Stimulated activated CD4-positive, alpha-beta T cell treated with anti-CD3 and anti-CD28 coated beads, Interleukin-2, amount 100 ng/mL, for 4 hours (primary cell): Measurements from ENCODE around the gene BRF1.

Experiments used
- DNase-seq: peaks from one replicate; pipeline ENCODE4 v3.0.0-alpha.2; 2020; ENCODE audit warnings: low read depth

The BRF1 gene

GRCh38 chr14:105229099-105229655, 71.6 kb downstream of the BRF1 start:
- DNase-seq: no peak

DNA sequence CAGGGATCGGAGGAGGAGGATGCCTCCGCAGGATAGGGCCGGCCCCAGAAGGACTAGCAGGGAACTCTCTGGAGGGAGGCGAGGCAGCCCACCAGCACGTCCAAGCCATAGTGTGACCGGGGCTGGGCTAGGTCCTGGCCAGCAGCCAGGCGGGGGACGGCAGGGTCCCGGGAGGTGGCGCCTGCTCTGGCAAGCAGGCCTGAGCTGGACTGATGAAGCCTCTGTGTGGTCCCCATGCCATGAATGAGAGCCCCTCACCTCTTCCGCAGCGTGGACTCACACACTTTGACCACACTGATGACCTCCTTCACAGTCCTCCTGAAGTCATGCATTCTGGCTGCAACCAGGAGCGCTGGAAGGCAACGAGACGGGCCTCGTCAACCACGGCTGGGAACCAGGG, 72.2 kb downstream of the BRF1 start:
- DNase-seq: no peak

DNA sequence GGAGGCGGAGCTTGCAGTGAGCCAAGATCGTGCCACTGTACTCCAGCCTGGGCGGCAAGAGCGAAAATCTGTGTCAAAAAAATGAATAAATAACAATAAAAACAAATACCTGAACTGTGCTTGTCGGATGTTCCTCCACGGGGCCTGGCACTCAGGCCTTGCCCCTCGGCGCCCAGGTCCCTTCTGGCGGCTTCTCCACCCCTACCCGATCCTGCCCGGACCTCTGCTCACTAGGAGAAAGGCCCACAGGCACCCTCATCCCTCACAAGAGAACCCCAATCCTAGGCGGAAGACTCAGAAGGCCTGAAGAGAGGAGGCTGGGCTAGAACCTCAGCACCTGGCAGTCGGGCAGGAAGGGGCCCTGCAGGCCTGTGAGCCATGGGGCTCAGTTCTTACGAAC, 73.5 kb downstream of the BRF1 start:
- DNase-seq: no peak

GRCh38 chr14:105226198-105226597, 74.6 kb downstream of the BRF1 start:
- no peak for DNase-seq

DNA sequence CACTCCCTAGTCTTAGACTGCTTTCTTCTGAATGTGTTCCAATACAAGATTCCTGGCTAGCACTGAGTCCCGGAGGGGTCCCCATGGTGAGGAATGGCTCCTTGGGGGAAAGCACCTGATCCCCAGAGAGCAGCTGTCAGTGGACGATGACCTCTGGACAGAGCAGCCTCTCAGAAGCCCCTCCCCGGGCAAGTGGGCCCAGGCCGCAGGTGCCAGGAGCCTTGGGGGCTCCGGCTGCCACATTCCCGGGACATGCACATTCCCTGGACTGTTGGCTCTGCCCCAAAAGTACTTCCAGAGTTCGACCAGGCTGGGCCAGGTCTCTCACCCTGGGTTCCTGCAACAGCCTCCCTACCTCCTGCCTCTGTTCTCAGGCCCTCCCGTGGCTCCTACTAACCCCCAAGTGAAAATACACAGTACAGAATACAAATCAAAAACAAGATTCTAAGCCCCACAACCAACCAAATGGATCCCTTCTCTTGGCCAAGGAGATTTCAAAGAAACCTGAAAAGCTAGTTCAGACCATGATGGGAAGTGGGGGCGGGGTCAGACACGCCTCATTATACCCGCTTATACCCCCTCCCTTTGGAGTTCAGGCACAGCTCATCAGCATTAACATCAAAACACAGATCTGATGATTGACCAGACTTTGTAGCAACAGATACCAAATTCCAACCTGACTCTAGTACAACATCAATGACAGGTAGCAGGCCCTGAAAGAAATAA, 75.8 kb downstream of the BRF1 start:
- DNase-seq: no peak

GRCh38 chr14:105223770-105224544, 76.8 kb downstream of the BRF1 start:
- no peak for DNase-seq

DNA sequence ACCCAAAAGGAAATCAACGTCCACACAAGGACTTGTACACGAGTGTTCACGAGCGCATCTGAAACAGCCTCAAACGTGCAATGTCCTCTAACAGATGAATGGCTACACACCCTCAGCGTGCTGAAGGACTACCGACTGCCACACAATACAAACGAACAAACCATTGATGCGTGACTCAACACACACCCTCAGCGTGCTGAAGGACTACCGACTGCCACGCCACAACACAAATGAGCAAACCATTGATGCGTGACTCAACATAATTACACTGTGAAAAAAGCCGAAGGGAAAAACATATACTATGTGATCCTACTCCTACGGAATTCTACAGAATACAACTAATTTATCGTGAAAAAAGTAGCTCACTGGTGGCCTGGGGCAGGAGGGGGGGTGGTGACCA, 77.5 kb downstream of the BRF1 start:
- DNase-seq: no peak

DNA sequence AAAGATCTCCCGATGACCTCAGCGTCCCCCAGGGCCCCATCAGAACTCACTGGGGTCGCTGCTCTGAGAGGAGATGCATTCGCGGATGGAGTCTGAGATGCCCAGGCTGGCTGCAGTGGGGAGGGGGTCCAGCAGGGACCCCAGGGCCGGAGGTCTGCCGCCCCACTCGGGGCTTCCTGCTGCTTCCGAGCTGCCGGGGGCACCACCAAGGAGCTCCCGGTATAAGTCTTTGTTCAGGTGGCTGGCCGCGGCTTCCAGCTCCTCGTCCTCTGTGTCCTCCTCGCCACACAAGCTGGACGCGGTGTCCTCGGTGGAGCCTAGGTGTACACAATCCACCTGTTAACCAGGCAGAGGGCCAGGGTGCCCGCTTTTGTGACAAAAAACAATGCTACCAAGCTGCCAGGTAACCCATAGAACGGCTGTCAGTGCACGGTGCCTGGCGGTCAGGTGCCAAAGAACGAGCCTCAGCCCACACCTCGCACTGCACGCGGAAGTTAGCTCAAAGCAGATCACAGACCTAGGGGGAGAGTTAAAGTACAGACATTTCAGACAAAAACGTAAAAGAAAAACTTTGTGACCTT, 79.1 kb downstream of the BRF1 start:
- DNase-seq: no peak

DNA sequence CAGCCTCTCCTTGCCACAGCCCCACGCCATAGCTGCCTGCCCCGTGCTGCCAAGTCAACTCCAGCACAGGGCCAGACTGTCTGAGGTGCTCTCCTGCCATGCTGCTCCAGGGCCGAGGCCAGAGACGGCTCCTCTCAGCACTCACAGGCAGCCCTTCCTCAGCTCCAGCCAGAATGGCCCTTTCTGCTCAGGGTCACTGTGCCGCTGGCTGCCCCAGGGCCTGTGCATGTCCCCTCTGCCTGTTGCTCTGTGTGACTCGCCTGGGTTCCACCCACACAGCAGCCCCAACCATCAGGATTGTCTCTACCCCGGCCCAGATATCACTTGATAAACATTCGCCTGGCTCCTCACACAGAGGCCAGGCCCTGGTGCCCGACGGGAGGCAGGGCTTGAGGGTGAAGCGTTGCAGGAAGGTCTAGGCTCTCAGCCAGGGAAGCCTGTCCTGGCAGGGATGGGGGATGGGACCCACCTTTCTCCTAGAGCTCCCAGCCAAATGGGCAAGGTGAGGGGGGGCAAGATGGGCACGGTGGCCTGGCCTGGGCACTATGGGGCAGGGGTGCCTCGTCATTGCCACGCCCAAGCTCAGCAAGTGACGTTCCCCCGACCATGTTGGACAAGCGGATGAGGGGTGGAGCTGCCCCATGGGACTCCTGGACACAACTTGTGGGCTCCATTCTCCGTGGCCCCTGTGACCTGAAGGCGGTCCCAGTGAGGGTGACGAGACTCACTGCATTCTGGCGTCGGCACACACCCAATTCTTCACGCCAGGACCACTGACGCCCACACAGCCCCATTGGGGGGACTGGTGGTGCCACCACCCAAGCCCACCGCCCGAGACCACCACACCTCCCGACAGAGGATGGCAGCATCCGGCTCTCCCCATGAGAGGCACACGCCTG, 79.9 kb downstream of the BRF1 start:
- DNase-seq: no peak

DNA sequence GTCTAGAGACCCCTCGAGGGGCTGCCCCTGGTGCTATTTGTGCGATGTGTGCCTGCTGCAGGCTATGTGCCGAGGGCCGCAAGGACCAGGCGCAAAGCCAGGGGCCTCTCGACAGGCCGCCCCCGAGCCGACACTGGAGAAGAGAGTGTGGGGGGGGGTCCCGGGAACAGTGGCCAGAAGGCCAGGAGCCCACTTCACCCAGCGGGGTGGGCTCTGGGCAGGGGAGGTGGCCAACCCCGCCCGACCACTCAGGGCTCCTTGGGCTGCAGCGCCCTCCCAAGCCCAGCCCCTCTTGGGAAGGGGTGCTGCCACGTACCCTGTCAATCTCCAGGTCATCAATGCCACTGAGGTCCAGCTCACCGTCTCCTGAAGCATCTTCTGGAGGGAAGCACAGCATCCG, 81.0 kb downstream of the BRF1 start:
- DNase-seq: no peak

- no peak for DNase-seq
Measured at GRCh38 chr14:105219043-105219612, 81.7 kb downstream of the BRF1 start.

DNA sequence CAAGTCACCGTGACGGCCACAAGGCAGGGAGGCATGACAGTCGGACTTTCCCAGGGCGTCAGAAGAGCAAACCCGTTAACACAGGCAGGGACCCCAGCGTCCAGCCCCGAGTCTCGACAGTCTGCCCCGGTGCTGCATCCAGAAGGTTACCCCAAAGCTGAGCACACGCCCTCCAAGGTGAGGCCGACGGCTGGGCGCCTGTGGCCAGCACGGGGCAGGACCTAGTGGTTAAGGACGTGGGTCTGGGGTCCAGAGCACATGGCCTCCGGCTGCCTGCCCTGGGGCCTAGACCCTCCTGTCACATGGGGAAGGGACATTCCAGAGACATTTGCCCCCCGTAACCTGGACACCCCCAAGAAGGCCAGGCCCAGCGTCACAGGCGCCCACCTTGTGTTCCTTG, 82.2 kb downstream of the BRF1 start:
- no peak for DNase-seq

GRCh38 chr14:105217774-105218173, 83.0 kb downstream of the BRF1 start:
- no peak for DNase-seq

GRCh38 chr14:105216490-105217247, 84.1 kb downstream of the BRF1 start:
- DNase-seq: no peak

DNA sequence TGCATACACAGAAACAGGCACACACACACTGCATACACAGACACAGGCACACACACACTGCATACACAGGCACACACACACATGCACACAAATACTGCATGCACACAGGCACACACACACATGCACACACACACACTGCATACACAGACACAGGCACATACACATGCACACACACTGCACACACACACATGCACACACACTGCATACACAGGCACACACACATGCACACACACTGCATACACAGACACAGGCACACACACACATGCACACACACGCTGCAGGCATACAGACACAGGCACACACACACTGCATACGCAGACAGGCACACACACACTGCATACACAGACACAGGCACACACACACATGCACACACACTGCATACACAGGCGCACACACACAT, 85.2 kb downstream of the BRF1 start:
- no peak for DNase-seq

DNA sequence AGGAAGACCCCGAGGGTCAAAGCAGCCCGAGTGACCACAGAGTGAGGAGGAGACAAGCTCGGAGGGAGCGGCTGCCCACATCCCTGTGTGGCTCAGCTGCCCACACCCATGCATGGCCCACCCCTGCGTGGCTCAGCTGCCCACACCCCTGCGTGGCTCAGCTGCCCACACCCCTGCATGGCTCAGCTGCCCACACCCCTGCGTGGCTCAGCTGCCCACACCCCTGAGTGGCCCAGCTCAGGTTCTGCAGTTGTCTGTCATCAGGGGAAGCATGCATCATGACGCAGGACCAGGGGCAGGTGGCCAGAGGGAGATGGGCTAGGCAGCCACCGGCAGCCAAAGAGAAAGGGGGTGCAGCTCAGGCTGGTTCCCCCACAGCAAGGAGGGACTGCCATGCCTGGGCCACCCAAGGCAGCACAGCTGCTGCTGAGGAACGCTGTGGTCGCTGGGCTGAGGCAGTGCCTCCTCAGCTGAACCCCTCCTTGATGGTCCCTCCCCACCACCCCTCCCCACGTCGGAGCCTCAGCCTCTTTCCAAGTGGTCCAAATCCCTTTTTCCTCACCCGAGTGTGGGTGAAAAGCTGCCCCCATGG, 86.4 kb downstream of the BRF1 start:
- no peak for DNase-seq

DNA sequence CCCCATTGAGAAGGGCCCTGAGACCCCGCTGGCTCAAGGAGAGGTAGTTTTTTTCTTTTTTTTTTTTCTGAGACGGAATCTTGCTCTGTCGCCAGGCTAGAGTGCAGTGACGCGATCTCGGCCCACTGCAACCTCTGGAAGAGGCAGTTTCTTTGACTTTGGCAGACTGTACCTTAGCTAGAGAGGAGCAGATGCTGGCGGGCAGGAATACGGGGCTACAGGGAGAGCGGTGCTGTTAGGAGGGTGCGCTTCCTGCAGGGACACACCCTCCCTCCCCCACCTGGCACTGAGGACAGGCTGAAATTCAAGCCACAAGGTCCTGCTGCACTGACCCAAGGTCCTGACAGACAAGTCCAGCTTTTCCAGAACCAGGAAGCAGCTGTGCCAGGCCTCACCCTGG, 87.4 kb downstream of the BRF1 start:
- DNase-seq: no peak

DNA sequence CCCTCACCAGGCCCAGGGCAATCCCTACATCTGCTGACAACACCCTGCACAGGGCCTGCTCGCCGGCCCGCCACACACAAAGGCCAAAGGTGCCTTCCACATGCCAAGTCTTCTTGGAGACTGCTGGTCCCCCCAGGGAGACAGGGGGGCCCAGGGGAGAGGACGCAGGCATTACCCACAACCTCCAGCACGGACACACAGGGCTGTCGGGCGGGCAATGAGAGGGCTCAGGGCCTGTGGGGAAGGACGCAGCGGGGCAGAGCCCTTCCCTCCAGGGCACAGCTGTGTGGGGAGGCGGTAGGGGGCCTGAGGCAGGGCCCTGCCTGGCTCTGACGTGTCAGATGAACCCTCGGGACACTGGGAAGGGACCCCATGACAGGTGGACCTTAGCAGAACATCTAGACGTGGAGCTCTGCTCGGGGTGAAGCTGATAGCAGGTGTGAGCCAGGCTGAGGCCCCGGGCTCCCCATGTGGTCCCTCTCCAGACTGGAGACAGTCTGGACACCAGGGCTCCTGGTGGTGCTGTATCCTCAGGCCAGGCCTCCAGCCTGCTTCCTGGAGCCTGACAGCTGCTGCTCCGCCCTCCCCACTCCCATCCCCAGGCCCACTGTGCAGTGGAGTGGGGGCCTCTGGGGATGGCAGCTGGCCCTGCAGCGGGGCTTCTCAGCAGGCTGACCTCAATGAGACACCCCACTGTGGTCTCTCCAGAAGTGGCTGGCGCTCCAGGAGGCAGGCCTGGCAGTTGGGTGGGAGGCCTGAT, 88.1 kb downstream of the BRF1 start:
- DNase-seq: no peak

DNA sequence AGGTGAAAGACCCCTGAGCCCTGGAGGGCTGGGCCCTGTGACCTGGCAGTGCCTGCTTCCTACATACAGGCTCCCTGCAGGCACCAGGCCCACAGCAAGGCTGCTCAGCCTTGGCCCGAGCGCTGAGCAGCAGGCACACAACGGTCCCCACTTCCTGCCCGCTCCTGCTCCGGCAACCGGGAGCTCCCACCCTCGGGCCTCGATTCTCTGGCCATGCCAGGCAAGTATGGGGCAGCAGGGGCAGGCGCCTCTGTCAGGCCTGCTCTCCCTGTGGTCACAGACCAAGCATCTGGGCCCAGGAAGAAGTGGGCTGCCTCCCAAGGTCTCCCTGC, 89.1 kb downstream of the BRF1 start:
- no peak for DNase-seq
